GM21576 (cell line): ENCODE measurements around the gene CTH.
"Not testable (repeated sequence)": the region's sequence is repeated elsewhere in the genome, so short reads cannot be mapped to it uniquely, and the experiment has no call there.

Experiments used
- ATAC-seq: cut with Tn5 transposase; IDR thresholded peaks from one replicate; pipeline ENCODE4 v1.9.1; 2021; ENCODE audit warnings: mild to moderate bottlenecking, moderate library complexity; ENCODE audit not compliant: unreplicated experiment

CTH gene

DNA sequence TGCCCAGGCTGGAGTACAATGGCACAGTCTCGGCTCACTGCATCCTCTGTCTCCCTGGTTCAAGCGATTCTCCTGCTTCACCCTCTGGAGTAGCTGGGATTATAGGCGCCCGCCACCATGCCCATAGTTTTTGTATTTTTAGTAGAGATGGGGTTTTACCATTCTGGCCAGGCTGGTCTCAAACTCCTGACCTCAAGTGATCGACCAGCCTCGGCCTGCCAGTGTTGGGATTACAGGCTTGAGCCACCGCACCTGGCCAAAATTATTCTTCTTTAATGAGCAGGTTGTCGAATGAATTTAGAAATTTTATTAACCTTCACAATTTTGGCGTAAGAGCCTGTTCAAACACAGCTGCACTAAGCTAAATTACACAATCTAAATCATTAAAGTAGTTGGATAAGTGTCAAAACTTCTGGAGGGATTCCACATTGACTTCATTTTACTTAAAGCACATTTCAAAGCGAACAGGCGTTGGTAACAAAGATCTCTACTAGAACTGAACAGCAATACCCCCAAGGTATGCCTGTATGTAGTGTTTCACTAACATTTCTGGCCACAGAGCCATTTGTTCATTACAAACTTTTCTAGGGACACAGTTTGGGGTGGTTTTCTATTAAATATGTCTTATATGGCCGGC is 5.2 kb upstream of the CTH start:
- no peak for ATAC-seq

- ATAC-seq = no peak
Observed at GRCh38 chr1:70409136-70409535, 1.9 kb upstream of the CTH start.

GRCh38 chr1:70411360-70411844 is 334 bp downstream of the CTH start:
- ATAC-seq = peak; percentile 2

GRCh38 chr1:70415882-70416281 is 4.8 kb downstream of the CTH start:
- ATAC-seq = no peak

DNA sequence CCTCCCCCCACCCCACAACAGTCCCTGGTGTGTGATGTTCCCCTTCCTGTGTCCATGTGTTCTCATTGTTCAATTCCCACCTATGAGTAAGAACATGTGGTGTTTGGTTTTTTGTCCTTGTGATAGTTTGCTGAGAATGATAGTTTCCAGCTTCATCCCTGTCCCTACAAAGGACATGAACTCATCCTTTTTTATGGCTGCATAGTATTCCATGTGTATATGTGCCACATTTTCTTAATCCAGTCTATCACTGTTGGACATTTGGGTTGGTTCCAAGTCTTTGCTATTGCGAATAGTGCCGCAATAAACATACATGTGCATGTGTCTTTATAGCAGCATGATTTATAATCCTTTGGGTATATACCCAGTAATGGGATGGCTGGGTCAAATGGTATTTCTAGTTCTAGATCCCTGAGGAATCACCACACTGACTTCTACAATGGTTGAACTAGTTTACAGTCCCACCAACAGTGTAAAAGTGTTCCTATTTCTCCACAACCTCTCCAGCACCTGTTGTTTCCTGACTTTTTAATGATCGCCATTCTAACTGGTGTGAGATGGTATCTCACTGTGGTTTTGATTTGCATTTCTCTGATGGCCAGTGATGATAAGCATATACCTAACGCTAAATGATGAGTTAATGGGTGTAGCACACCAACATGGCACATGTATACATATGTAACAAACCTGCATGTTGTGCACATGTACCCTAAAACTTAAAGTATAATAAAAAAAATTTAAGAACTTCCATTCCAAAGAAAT is 8.1 kb downstream of the CTH start:
- not testable (repeated sequence) for ATAC-seq

GRCh38 chr1:70420320-70420719 is 9.3 kb downstream of the CTH start:
- ATAC-seq = no peak

DNA sequence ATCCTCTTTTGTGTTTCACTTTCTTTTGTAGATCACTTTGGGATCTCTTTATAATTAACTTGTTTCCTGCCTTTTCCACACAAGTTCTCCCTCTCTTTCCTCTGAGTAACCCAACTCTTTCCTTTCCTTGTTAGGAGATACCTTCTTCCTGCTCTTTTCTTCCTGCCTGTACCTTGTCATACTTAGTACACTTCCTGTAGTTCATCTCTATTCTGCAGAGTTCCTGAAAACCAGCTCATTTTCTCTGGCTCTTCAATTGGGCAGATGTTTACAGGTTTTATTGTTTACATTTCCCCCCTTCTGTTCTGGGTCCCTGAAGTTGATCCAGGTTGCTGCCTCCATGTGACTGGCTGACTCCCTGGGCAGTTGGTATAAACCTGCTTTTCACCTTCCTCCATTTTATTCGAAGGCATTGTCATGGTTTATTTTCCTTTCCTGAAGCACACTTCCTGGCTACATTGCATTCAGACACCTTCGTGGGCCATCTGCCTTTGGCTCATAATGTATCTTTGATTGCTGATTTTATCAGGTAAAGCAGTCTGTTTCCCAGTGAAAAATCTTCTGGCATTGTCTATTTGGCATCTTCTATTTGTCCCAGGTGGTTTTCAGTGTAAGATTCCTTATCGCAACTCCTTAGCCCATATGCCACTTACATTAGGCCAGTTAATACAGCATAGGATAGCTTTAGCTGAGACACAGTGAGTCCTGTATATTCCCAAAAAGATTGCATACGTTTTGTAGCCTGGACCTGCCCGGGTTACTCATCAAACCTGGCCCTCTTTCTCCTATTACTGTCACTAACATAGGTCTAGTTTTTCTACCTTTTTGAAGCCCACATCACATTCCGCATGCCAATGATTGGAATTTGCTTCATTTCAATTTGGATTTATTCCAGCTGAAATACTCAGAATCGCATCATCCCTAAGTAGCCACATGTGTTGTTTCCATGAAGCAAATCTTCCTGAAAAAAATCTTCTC is 15.4 kb downstream of the CTH start:
- ATAC-seq = no peak

- no peak for ATAC-seq
Observed at GRCh38 chr1:70427976-70428375, 16.9 kb downstream of the CTH start.

GRCh38 chr1:70429219-70429618 is 18.2 kb downstream of the CTH start:
- ATAC-seq = no peak

- ATAC-seq = no peak
Observed at GRCh38 chr1:70429757-70430156, 18.7 kb downstream of the CTH start.

- no peak for ATAC-seq
Observed at GRCh38 chr1:70431317-70431716, 20.2 kb downstream of the CTH start.

DNA sequence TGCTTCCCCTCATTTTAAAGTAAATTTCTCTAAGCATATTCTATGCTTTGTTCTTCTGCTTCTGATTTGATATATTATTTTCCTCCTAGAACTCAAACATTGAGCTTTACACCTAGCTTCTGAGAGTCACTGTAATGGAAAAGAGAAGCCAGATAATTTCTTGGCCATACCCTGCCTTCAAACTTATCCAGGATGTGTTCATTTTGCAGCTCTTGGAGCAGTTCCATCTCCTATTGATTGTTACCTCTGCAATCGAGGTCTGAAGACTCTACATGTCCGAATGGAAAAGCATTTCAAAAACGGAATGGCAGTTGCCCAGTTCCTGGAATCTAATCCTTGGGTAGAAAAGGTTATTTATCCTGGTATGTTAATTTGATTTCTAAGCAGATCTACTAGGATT is 20.8 kb downstream of the CTH start:
- ATAC-seq = no peak

DNA sequence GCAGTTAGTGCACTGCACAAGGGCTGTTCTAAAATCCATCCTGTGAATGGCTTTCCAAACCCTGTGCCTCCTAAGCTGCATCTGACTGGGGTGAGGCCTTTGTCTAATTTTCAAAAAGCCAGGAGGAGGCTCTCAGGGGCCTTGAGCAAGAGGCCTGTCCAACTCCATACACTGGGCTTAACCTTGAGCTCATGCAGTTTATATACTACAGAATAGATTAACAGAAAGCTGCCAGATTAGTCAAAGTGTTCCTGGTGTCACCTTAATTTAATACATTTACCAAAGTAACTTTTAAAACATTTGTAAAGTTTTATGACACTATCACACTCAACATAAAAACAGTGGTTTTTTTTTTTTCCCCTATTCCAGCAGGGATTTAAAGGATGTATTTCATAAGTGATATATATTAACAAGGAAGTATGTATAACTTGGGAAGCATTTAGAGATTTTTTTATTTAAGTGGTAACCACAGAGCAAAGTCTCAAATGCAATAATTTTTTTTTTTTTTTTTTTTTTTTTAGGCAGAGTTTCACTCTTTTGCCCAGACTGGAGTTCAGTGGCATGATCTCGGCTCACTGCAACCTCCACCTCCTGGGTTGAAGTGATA is 23.3 kb downstream of the CTH start:
- no peak for ATAC-seq

GRCh38 chr1:70436622-70437251 is 25.7 kb downstream of the CTH start:
- no peak for ATAC-seq

GRCh38 chr1:70438529-70438928 is 27.5 kb downstream of the CTH start:
- no peak for ATAC-seq

- ATAC-seq = no peak
Observed at GRCh38 chr1:70440642-70441391, 29.7 kb downstream of the CTH start.

GRCh38 chr1:70441392-70442035 is 30.4 kb downstream of the CTH start:
- ATAC-seq = no peak

GRCh38 chr1:70442490-70442889 is 31.4 kb downstream of the CTH start:
- no peak for ATAC-seq

DNA sequence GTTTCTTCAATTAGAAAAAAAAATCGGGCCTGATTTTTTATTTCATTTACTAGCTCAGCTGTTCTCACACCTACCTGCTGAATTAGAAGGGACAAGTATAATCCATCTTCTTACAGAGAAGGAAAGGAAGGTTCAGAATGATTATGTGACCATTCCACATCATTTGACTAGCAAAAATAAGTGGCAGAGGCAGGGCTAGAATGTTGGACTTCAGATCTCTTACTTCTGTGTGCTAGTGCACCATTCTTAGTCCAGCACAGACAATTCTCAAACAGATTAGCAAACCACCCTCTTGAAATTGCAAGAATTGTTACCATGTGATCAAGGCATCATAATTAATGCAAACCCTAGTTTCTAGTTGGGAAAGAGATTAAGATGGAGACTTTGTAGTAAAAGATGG is 32.7 kb downstream of the CTH start:
- ATAC-seq = no peak
